GM18870 (cell line): ENCODE results near the gene GABPB1.

Source experiments
- ATAC-seq: cut with Tn5 transposase; IDR thresholded peaks from one replicate; pipeline ENCODE4 v1.9.1; 2021; ENCODE audit warnings: moderate library complexity; ENCODE audit not compliant: unreplicated experiment

The GABPB1 gene

DNA sequence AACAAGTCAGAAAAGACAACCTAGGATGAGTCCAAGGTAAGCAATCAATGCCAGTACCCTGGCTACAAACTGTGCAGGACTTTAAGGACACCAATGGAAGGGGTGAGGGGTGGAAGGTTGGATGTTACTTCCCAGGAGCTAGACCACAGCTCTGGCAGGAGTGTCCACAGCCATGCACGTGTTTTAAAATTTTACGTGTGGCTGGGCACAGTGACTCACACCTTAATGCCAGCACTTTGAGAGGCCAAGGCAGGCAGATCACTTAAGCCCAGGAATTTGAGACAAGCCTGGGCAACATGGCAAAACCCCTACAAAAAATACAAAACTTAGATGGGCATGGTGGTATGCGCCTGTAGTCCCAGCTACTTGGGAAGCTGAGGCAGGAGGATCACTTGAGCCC, 74.7 kb downstream of the GABPB1 start:
- no peak for ATAC-seq

DNA sequence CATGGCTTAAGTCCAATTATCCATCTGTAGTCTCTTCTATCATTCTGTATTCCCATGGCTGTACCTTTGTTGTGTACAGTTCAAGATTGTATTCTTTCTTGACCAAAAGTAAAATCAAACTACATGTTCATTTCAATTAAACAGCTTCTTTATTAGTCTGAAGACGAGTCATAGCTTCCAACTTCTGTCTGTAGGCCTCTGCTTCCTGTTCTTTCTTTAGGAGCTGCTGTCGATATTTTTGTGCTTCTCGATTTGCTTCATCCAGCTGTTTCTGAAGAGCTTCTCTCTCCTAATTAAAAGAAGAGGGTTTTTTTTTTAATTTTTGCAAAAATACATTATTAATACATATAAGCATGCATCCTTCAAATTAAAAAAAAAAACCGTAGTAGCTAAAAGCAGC, 76.5 kb downstream of the GABPB1 start:
- no peak for ATAC-seq

DNA sequence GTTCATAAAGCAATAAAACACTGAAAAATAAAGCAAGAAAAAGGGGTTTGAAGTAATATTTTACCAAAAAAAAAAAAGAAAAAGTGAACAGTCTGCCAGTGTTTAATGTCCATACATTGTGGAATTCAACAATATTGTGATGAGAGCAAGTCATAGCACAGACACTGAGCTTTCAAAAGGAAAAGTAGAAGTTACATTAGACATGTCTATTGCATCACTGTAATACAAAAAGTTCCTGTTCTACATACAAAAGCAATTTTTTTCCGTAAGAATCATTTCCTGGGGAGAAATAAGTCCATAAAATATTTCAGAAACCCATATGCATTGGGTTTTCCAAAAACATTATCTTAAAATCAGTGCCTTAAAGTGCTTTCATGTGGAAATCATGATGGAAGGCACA, 77.6 kb downstream of the GABPB1 start:
- no peak for ATAC-seq

DNA sequence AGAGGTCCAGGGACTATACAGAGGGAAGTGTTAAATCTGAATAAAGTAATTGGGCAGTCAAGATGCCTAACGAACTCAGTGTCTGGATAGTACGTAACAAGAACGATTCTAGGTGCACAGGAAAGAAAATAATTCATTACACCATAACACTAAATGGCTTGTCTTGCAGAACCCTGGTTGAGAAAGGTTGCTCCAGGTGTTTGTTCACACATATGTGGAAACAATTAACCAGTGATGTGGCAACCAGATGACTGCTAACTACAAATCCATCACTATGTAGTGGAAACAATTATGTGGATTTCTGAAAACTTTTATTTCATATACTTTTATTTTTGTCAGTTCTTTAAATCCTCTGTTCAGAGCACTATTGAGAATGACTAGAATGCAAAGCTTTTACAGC, 79.1 kb downstream of the GABPB1 start:
- no peak for ATAC-seq

DNA sequence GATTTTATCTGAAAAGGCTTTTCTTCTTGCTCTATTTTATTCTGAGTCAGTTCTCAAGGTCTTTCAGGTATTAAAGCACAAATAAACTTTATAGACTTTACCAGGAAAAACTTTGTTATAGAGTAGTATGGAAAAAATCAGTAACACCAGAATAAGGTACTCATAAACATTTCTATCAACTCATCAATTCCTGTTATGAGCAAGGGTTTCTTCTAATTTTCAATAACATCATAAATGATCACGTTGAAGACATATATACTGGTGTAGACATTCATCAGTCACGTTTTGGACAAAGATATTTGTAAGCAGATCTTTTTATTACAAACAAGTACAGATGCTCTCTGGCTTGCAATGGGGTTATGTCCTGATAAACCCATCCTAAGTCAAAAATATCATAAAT, 79.9 kb downstream of the GABPB1 start:
- no peak for ATAC-seq

DNA sequence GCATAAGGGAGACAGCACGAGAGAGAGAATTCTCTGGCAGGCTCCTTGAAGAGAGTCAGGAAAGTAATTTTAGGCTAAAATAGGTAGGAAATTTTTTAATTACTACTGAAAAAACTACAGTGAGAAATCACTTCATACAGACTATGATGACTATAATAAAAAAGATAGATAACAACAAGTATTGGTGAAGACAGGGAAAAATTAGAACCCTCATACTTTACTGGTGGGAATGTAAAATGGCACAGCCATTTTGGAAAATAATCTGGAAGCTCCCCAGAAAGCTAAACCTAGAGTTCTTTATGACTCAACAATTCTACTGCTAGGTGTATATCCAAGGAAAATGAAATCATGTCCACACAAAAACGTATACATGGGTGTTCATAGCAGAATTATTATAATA, 87.4 kb downstream of the GABPB1 start:
- ATAC-seq = no peak

DNA sequence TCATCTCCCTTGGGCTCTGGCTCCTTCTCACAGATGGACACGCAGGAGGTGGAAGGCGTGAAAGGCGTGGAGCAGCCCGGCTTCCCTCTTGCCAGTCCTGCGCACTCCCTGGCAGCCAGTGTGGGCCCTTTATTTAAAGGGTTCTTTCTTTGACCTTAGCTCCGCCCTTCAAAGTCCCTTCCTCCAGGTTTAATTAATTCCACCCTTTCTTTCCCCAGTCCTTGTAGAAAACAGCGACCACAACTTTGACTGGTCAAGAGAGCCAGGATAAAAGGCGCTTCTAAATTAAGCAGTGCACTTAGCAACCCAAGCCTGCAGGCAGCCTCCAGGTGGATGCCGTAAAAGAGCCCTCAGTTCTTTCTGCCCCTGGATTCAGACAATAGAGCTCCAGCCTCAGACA, 89.4 kb downstream of the GABPB1 start, which contains the start of gene HDC:
HDC (minus strand) TSS at position 107 of the 400 bp plus-strand sequence; CDS start at position 4, 103 bp downstream.
- ATAC-seq = no peak

DNA sequence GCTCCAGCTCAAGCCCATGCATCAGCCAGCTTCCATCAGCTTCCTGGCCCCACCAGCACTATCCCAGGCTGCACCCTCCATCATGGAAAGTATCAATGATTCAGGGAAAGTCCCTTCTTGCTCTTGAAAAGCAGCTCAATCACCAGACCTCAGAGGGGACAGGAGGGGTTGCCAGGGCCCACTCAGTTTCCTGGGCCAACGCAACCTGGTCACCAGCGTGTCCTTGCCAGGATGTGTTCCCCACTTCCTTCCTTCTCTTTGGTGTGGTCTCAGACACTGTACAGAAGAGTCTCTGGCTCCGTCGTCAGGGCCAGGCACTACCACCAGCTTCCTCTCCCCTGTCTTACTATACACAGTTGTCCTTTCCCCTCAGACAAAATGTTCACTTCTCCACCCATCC, 92.5 kb downstream of the GABPB1 start:
- no peak for ATAC-seq

DNA sequence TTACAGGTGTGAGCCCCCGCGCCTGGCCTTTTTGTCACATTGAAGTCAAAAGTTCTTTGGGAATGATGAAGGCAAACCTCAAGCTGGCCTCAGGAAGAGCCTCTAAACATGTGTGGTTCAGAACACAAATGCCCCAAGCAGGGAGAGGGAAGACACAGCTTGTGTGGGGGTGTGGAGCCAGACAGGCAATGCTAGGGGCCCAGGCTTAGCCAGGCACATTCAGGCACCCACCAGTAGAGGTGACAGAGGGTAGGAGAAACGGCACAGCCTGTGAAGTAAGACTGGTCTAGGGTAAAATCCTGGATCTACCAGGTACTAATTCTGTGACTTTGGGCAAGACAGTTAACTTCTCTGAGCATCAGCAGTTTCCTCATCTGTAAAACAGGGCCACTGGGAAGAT, 93.0 kb downstream of the GABPB1 start:
- ATAC-seq = no peak

DNA sequence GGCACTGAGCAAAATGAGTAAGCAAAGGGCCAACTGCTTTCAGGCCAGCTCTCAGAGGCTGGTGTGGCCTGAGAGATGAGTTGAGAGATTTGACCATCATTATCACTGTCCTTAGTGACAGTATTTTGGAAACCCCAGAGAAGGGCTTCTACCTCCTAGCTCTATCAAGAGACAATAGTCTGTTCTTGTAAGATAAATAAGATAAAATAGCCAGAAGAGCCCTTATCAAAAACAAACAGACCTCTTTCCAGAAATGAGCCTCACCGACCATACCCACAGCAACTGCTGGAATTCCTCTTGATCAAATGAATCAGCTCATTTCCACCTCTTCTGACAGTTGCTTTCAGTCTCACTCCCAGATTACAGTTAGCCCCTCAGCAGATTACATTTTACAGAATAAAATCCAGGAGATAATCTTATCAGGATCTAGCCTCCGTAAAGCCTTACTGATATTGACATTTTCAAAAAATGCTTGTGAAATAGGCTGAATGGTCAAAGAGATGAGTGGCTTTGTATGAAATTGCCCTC, 94.0 kb downstream of the GABPB1 start:
- peak; percentile 57 for ATAC-seq

DNA sequence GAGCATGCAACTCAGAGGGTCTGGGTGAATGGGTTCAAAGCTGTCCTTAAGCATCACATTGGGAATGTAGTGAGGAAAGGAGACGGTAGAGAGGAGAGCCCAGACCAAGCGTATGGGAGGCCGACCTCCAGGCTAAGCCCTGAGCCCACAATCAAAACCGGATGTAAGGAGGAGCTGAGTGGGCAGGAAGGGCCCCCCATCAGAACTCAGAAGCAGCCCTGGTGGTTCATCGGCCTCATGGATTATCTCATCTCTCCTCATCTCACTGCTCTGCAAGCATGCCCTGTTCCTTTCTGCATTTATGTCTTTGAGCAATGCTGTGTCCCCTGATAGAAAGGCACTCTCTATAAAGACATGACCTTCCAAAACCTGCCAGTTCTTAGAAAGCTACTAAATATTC, 95.7 kb downstream of the GABPB1 start:
- ATAC-seq = no peak

DNA sequence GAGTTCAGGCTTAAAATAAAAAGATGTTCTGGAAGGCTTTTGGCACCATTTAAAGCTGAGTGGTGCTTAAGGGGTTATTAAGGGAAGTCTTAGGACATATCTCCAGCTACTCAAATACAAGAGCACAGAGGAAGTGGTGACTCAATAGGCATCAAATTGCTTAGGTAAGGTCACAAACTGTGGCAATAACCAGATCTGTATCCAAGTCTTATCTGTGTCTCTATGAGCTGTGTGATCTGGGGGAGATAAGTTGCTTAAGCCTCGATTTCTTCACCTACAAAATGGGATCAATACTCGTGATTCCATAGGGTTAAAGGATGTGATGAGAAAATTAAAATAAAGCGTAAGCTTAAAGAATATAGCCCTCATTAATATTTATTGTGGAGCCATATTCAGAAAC, 97.1 kb downstream of the GABPB1 start:
- ATAC-seq = no peak

DNA sequence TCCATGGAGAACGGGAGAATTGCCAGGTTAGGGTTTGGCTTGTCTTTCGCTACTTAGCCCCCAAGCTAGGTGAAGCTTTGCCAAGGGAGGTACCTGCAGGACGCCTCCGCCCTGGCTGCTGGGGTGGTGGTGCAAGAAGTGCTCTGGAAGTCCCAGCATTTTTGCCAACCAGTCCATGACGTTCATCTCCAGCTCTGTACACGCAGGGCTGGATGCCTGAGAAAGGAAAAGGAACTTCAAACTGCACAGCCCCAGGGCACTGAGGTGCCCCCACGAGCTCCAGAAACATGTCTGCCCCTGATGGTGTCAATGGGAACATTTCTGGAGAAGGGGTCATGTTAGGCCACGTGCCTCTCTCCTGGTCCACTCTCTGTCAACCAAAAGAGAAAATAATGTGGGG, 97.7 kb downstream of the GABPB1 start:
- no peak for ATAC-seq

DNA sequence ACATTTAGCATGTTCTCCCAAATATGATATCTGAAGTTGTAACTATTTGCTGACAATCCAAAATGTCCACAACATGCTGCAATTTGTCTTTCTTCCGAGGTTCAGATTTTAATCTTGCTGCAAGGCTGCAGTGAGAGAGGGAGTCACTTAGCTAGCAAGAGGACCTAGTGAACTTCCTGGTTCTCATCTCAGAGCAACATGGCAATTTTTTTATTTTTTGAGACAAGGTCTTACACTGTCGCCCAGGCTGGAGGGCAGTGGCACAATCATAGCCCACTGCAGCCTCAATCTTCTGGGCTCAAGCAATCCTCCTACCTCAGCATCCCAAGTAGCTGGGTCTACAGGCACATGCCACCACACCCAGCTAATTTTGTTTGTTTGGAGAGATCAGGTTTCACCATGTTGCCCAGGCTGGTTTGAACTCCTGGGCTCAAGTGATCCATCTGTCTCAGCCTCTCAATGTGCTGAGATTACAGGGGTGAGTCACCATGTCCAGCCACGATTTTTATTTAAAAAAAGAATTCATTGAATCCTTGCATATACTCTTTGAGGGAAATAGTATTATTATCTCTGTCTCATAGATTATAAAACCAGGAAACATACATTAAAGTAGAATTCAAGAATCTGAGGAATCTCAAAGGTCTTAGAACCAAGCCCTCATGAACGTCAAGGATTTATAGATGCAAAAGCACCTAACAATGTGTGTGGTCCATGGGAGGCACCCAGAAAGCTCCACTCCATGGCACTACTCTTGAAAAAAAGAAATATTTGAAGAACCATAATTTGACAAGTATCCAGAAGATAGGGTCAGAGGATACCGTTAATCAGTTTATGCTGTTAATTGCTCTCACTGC, 98.6 kb downstream of the GABPB1 start:
- ATAC-seq = no peak

DNA sequence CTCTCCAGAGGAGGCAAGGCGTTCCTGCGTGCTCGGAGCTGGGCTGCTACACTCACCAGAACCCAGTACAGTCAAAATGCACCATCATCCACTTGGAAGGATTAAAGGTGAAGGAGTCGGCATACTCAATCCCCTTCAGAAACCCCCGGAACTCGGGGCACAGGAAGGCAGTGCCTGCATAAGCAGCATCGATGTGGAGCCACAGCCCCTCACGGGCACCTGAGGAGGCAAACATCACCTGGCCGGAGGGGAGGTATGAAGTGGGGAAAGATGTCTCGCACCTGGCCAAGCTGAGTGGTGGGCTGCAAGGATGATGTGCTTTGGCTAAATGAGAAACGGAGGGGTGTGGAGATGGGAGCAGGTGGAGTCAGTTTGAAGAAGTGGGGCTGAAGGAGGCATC, 102.4 kb downstream of the GABPB1 start:
- no peak for ATAC-seq

DNA sequence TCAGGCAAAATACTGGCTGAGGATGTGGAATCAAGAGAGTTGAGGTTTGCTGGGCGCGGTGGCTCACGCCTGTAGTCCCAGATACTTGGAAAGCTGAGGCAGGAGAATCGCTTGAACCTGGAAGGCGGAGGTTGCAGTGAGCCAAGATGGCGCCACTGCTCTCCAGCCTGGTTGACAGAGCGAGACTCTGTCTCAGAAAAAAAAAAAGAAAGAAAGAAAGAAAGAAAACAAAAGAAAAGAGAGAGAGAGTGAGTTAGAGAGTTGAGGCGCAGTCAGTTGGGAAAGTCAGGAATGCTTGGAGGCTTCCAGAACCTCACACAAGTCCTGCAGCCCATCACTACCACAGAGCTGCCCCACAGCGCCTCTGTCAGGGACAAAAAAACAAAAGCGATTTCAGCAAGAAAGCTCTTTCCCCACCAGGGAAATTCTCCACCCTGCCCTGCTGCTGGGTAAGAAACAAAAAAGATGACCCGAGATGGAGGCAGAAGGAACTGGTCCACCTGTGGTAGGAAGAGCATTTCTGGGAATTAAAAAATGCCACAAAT, 103.3 kb downstream of the GABPB1 start:
- ATAC-seq = no peak

DNA sequence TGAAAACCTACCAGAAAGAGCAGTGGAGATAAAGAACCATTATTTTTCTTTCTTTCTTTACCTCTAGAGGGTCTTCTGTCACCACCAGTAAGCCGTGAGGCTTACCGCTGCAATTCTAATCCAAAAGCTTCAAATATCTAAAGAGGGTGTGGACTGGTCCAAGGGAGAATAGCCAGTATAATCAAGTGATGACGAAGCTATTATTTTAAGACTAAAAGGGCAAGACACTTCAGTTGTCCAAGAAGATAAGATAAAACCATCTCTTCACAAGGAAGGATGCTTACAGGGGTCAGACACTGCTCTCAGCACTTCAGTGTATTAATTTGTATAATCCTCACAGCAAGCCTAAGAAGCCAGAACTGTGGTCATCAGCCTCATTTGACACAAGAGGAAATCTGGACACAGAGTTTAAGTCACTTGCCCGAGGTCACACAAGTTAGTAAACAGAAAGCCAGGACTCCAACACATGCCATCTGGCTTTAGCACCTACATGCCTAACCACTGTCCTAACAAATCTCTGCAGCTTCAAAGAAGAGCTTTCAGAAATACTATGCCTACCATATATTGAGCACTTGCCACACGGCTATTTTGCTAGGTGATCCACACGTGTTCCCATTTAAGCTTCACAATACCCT, 104.1 kb downstream of the GABPB1 start:
- no peak for ATAC-seq

DNA sequence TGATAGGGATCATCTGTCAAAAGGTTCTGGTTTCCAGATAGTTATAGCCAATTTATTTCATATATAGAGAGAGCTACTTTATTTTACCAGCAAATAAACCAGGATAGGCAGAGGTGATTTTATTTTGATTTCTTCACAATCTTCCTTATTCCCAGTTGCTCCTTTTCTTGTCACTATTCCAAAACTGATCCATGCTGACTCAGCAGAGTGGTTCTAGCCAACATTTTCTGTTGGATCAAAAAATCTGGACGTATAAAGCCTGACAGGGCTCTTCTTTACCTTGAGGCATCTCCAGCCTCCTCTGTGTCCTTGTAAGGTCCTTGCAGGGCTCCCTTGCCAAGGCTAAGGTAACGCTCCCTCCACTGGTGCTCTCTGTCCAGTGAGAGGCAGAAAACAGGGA, 105.3 kb downstream of the GABPB1 start:
- ATAC-seq = no peak

DNA sequence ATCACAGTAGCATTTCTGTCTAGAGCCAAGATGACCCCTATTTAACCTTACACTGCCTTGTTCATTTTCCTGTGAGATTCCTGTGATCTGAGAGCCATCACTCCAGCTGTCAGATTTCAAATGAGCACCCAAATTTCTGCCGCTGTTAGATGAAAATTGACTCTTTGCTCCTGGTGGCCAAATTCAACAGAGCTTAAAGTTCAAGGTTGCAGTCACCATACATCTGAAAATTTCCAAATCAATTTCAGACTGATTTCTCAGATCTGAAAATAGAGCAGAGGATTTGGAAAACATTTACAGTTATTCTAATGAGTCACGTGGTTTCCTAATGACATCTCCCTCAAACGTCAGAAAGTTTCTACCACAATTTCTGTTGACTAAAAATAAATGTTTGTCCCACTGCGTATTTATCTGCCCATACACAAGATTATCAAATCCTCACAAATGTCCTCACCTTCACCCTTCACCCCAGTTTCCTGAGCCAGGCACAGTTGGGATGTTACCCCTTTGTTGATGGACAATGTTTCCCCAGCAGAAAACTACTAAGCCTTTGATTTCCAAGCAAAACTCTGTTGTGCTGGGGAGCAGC, 105.9 kb downstream of the GABPB1 start:
- no peak for ATAC-seq

DNA sequence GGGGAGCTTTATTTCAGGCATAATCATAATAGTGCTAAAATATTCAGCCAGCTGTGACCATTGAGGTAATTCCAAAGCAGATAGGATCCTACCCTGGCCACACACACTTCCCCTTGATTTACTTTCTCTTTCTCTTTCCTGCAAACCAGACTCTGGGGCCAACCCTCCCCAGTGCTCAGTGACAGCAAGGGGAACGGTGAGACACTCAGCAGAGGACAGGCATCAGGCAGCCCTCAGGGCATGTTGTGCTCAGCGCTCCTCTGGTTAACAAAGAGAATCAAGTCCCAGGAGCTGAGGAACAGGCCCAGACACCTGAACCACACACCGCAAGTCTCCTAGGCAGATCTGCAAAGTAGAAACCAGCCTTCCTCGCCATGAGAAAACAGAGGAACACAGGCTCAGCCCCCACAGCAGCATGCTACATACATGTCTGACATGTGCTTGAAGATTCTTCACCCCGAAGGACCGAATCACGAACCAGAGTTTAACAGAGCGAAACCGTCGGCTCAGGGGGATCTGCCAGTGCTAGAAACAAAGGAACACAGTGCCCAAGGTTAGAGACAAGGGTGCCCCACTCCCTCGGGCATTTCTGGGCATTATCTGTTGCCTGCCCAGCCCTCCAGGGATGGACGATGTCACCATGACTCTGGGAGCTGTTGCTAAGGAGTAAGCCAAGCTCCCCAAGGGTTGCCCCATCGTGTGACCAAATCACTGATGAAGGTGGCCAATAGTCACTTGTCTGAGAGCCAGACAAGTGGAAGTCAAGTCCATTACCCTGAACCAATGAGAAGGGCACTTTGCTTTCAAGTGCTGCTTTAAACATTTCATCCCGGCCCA, 107.0 kb downstream of the GABPB1 start:
- peak; percentile 97 for ATAC-seq

DNA sequence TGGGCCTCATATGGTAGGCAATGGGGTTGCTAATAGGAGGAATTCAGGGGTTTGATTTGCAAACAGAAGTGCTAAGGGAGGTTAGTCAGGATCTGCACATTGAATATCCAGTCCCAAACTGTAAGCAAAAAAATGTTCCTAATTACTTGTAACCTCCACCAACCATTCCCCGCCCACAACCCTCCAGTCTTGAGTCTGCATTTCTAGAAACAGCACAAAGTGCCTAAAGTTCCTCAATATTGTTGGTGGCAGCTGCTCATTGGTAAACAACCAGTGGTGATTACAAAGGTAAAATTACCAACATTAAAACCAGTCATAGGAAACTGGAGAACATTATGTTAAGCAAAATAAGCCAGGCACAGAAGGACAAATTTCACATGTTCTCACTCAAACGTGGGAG, 108.4 kb downstream of the GABPB1 start:
- no peak for ATAC-seq
